Stimulated activated CD8-positive, alpha-beta memory T cell treated with anti-CD3 and anti-CD28 coated beads, Interleukin-15, amount 100 ng/mL, for 1 hour (primary cell): ENCODE measurements around the gene PARVB.

Experiments used
- DNase-seq: peaks from one replicate; pipeline ENCODE4 v3.0.0-alpha.2; 2020; ENCODE audit warnings: low read depth

The PARVB gene

DNA sequence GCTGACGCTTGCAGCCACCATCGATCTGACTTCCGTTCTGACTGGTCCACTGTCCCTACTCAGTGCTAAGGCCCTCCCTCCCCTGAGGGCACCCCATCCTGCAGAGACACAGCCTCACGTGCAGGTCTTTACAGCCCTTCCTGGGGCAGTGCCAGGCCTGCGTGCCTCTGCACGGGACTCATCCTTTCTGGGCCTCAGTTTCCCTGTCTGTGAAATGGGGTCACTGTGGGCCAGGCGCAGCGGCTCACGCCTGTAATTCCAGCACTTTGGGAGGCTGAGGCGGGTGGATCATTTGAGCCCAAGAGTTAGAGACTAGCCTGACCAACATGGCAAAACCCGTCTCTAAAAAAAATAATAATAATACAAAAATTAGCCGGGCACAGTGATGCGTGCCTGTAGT lies 138.9 kb downstream of the PARVB start:
- DNase-seq, result no peak

GRCh38 chr22:44163536-44163935 lies 139.4 kb downstream of the PARVB start:
- DNase-seq, result no peak

DNA sequence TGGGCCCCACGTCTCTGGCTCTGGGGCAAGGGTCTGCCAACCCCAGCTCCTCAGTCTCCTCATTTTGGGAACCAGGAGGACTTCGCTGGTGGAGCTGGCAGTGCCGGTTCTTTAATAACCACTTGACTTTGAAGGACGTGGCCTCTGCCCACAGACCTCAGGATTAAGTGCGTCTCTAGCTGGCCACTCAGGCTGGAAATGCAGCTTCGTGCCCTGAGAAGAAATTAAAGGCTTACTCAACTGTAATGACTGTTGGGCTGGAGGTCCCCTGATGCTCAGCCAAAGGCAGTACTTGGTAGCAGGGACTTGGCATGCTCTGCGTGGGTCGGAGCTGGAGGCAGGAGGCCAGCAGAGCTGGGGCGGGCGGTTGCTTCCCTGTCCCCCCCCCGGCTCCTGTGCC lies 139.9 kb downstream of the PARVB start:
- no peak for DNase-seq

DNA sequence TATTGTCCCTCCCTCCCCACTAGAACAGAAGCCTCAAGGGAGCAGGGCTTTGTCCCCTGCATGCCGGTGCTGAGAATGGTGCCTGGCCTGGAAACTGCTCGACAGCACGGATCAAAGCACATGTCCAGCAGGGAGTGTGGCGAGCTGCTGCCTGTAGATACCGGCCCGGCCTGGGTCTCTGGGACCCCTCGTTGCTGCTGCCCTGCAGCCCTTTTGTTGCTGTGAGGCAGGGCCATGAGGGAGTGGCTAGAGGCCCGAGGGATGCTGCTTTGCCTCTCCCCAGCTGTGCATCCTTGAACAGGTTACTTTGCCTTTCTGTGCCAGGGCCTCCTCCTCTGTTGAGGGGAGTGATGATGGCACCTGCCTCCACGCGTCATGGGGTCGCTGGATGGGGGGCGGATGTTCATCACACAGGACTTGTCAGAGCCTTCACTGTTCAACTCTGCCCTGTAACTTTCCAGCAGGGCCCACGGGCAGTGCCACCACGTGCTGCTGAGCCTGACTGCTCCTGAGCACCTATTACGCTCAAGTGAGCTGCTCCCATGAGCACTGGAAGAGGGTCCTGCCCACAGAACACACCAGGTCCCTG lies 141.3 kb downstream of the PARVB start:
- DNase-seq, result no peak

DNA sequence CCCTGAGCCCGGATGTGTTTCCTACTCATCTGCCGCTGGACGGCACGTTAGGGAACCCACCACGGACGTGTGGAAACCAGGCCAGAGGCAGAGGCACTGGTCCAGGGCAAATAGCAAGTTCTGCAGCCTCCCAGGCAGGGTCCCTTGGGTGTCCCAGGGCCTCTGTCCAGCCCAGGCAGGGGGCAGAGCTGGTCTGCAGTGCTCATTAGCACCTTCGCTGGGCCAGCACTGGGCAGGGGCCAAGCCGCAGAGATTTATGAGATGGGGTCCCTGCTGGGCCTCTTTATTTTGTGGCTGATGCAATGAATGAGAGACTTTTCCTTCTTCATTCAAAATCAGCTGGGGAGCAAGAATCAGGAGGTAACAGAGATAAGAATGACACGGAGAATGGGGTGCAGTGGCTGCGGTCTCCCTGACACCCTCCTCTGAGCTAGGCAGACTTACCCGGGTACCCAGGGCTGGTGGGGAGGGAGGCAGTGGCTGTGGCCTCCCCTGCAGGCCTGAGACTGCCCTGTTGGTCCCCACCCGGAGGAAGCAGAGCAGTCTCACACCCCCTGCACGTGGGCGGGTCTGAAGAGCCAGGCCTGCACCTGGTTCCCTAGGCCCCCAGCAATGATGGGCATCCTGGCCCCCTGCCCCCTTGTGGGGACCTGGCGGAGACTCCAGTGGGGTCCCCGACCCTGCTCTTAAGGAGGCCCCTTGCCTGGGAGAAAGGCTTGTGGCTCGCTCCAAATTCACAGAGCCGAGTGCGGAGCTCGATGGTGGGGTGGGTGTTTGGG lies 142.6 kb downstream of the PARVB start:
- no peak for DNase-seq

DNA sequence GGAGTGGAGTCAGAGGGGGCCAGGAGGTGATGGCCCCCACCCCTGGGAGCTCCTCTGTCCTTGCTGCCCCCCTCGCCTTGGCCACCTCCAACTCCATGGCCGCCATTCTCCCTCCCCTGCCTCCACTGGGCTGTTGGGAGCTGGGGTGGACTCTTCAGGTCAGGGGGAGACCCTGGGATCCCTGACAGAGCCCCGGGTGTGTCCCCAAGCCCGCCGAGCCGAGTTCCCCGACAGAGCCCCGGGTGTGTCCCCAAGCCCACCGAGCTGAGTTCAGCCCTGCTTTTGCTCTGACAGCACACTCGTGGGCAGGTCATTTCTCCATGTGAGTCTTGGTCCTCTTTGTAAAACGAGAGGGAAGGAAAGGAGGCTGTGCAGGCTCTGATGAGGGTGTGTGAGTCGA lies 143.4 kb downstream of the PARVB start:
- no peak for DNase-seq

- no peak for DNase-seq
Measured at GRCh38 chr22:44168206-44168605, 144.1 kb downstream of the PARVB start.

GRCh38 chr22:44170470-44170869 lies 146.4 kb downstream of the PARVB start:
- no peak for DNase-seq

DNA sequence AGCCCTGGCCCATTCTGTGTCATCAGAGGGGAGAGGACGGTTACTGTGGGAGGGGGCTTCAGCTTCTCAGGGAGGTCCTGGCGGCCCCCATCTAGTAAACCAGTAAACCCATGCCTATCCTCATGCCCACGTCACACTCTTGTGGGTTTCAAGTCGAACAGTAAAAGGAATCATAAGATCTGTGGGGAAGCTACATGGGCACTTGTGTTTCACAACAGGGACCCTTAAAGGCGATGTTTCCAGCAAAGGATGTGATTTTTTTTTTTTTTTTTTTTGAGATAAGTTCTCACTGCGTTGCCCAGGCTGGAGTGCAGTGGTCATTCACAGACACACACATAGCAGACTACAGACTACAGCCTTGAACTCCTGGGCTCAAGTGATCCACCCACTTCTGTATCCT lies 147.5 kb downstream of the PARVB start:
- DNase-seq, result no peak

- DNase-seq, result no peak
Measured at GRCh38 chr22:44172370-44173108, 148.4 kb downstream of the PARVB start.

GRCh38 chr22:44173154-44173553 lies 149.1 kb downstream of the PARVB start:
- no peak for DNase-seq

GRCh38 chr22:44175676-44176075 lies 151.6 kb downstream of the PARVB start:
- DNase-seq, result no peak

- DNase-seq, result no peak
Measured at GRCh38 chr22:44179196-44179988, 155.3 kb downstream of the PARVB start.

GRCh38 chr22:44179989-44180705 lies 156.0 kb downstream of the PARVB start:
- DNase-seq, result no peak

- no peak for DNase-seq
Measured at GRCh38 chr22:44180706-44181032, 156.6 kb downstream of the PARVB start, which contains the start of gene PARVG. Gene PARVG (plus strand): TSS chr22:44180925. CDS start chr22:44183330, 2,405 bp downstream.

DNA sequence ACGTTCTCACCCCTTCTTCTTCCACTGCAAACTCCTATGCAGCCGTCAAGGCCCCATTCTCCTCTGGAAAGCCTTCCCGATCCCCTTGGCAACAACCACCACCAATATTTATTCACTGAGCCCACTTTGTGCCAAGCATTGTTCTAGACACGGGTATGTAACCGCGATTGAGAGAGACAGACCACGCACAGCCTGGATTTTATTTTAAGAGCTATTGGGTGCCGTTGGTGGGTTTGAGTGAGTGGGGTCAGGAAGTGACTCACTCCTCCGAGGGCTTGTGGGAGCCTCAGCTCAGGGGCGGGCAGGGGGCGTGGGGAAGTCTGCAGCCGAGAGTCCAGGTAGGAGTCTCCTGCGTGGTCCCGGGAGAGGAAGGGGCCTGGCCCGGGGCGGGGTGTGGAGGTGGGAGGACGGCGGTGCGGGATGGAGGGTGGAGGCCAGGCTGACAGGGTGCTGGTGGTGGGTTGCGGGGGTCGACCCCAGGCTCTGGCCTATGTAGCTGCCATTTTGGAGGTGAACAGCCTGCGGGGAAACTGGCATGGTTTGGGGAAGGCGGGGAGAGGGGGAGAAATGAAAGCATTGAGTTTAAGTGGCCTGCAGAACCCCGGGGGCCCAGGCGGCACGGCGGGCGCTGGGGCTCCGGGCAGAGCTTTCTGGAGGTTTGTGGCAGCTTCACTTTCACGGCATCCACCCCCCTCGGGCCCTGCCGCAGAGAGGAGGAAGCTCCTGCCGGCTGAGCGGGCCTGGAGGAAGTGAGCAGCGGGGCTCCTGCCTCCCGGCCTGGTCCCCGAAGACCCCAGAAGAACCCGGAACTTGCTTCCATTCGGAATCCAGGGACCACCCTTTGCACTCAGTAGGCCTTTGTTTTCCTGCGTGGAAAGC lies 157.2 kb downstream of the PARVB start:
- DNase-seq, result no peak

- DNase-seq, result no peak
Measured at GRCh38 chr22:44181912-44182587, 157.9 kb downstream of the PARVB start.

- no peak for DNase-seq
Measured at GRCh38 chr22:44182588-44183286, 158.6 kb downstream of the PARVB start.

GRCh38 chr22:44183287-44183588 lies 159.1 kb downstream of the PARVB start:
- DNase-seq, result no peak

DNA sequence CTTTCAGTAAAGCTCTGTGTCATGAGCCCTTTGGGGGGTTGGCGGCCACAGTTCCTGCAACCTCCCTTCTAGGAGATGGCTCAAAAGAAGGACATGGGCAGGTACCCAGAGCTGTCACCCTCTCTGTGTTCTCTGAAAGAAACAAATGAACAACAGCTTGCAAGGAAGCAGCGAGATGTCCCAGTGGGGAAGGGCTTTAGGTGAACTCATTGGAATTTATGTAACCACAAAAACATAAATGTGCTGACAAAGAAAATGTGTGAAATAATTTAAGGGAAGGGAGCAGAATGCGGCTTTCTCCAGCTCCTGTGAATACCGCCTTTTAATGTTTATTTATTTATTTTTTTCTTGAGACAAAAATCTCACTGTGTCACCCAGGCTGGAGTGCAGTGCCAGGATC lies 159.9 kb downstream of the PARVB start:
- DNase-seq, result no peak
